ENCODE results near the gene RASGRF2. TPM values are rescaled to one million over a fixed set of nuclear protein-coding genes. Genes with fewer than 3 reads are reported as not detected.

RASGRF2 gene
- total and polyA plus RNA-seq, 2 of the 13 experiments (the other 11 are each of a cell fraction or from before 2014, with no cell fraction given): 23.6 to 29.0 TPM

- no peak for ATAC-seq
- H3K4me2 ChIP-seq (ENCODE audit: low read depth, low read length): no peak overlapping the region
- no peak overlapping the region for H3K4me3 ChIP-seq (replicated peaks in 1 of 3; ENCODE audit: insufficient read depth in 1 of 3, low read depth in 2 of 3, low read length in 3 of 3)
- H3K36me3 ChIP-seq (replicated peaks in 1 of 2; ENCODE audit: control insufficient read depth in 1 of 2, insufficient read depth in 2 of 2, low read length in 2 of 2): no peaks in the 10 kb centered on the region
- H3K9me3 ChIP-seq (ENCODE audit: low read length): no peaks in the 10 kb centered on the region
- ChIA-PET POLR2A (interaction anchor here (0.6 kb wide), 1 partner anchor 298 kb away, joined by 3 read pairs; no protein-coding TSS in a partner anchor), CTCF (ENCODE audit: low intra/inter-chr PET ratio, low total read pairs) (no interaction called here)
- no TSS peak for BruUV-seq (replicated peaks)
- no peak for DNase-seq (ENCODE audit: low spot score)
- H3K9ac ChIP-seq (ENCODE audit: insufficient read depth, low read depth, low read length): no peak overlapping the region
- no peak overlapping the region for H3K27ac ChIP-seq (ENCODE audit: extremely low read length, insufficient read depth, low read length)
- H3K4me1 ChIP-seq (ENCODE audit: insufficient read depth, low read length): peaks cover 17% of the 10 kb centered on the region
- H3K27me3 ChIP-seq (ENCODE audit: control insufficient read depth in 1 of 2, insufficient read depth in 2 of 2, low read length in 2 of 2): no peaks in the 10 kb centered on the region
- H2AFZ ChIP-seq (ENCODE audit: low read length): no peak overlapping the region
- FAIRE-seq: no peak
- intact Hi-C loops (cut with micrococcal nuclease; ENCODE audit: unreplicated experiment) (no loop called here), in situ Hi-C loops (cut with HindIII; ENCODE audit: extremely low pct_ligation_motif_present, low pct_unique_long_range_greater_than_20kb) (no loop called here)
- H4K20me1 ChIP-seq (ENCODE audit: insufficient read depth, low read length): no peaks in the 10 kb centered on the region
- WGBS (ENCODE audit: low lambda C conversion rate): 76% methylated on average over 5 of the region's 5 CpGs
- no peaks in the 10 kb centered on the region for H3K79me2 ChIP-seq (ENCODE audit: insufficient read depth, low read length)
- TF ChIP-seq RFX5 (IDR thresholded peaks at IDR 0.05; ENCODE audit: low read depth, low read length): no peak
- TF ChIP-seq NFIB (CRISPR knock-in tag; IDR thresholded peaks at IDR 0.05; ENCODE audit: borderline replicate concordance): no peak
- TF ChIP-seq TRAFD1 (CRISPR knock-in tag; IDR thresholded peaks at IDR 0.05; ENCODE audit: borderline replicate concordance): no peak
- no peak for TF ChIP-seq DNMT3B (CRISPR knock-in tag; conservative IDR thresholded peaks at IDR 0.05)
- no peak for TF ChIP-seq ZNF597 (CRISPR knock-in tag; IDR thresholded peaks at IDR 0.05)
- no peak for TF ChIP-seq GMEB1 (CRISPR knock-in tag; IDR thresholded peaks at IDR 0.05; ENCODE audit: borderline replicate concordance)
- no peak for TF ChIP-seq ZBTB33 (CRISPR knock-in tag; IDR thresholded peaks at IDR 0.05)
- TF ChIP-seq HNF1A (IDR thresholded peaks at IDR 0.05; ENCODE audit: low read depth): no peak
- TF ChIP-seq HNF1A (CRISPR knock-in tag; IDR thresholded peaks at IDR 0.05; ENCODE audit: borderline replicate concordance): no peak
- no peak for TF ChIP-seq SNAPC5 (CRISPR knock-in tag; IDR thresholded peaks at IDR 0.05; ENCODE audit: borderline replicate concordance)
- no peak for TF ChIP-seq SUZ12 (IDR thresholded peaks at IDR 0.05; ENCODE audit: low read depth, low read length)
- no peak for TF ChIP-seq ZMAT3 (CRISPR knock-in tag; conservative IDR thresholded peaks at IDR 0.05)
Measured at GRCh38 chr5:80953587-80953986, 6.6 kb upstream of the RASGRF2 start.

Data from HepG2 (cell line).